H1 (cell line): ENCODE results near the gene MAGOH. TPM values are rescaled to one million over a fixed set of nuclear protein-coding genes. Genes with fewer than 3 reads are reported as not detected.

ENCODE experiments used
- BCL11A ChIP-seq, 2 experiments: IDR thresholded peaks; one replicate each; pipeline ENCODE4 v1.6.1; 2011; ENCODE audit warnings: low read depth in 2 of 2, low read length in 2 of 2, mild to moderate bottlenecking in 2 of 2
- polyA plus RNA-seq, 7 experiments: library from polyadenylated mRNA; depleted of rRNA in 3 of 7; stranded (reverse) in 5 of 7; unstranded in 2 of 7; fragments of >200 nt in 5 of 7; fragments of 200-250 nt in 2 of 7; gene quantifications; 1 replicate in 5 of 7; 2 replicates in 1 of 7; 4 replicates in 1 of 7; pipeline versions ENCODE4 v1.2.1 to v1.2.3, GENCODE V29; 2011 to 2013; ENCODE audit warnings: missing spikeins in 2 of 7, mixed read lengths in 2 of 7
- total RNA-seq: library from RNA; stranded (reverse); fragmentation: NEBNext Ultra II Directional; extraction: Animal tissue kit (Norgen Biotek cat#: 25700); gene quantifications from 2 replicates; pipeline ENCODE4 v1.2.1, GENCODE V29; 2021

The MAGOH gene
- total and polyA plus RNA-seq, 2 of the 8 experiments (the other 6 are each of a cell fraction or from before 2014, with no cell fraction given) = 46.9 to 74.3 TPM

DNA sequence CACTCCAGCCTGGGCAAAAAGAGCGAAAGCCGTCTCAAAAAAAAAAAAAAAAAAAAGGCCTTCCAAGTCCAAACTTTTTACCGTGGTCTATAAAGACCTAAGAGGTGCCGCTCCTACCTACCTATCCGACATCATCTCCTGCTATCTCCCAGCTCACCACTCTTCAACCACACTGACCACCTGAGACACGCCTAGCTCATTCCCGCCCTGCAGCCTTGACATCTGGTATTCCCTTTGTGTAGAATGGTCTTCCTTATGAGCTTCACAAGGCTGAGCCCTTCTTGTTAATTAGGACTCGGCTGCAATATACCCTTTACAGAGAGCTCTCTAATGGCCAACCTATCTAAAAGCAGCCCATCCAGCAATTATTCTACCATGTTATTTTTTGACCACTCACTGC, 680 bp downstream of the MAGOH start (continued):
- TF ChIP-seq BCL11A (IDR thresholded peaks at IDR 0.05; ENCODE audit: low read depth in 2 of 2, low read length in 2 of 2) = no peak
